B cell (primary cell): ENCODE results near the gene PTCD1. TPM values are rescaled to one million over a fixed set of nuclear protein-coding genes. Genes with fewer than 3 reads are reported as not detected.

Source experiments
- ATAC-seq: fragments of 200-7000 bp; cut with Tn5 transposase; one replicate; pipeline ENCODE4 v1.10.0; 2021; ENCODE audit warnings: low read depth, mild to moderate bottlenecking, moderate number of reproducible peaks, moderate library complexity
- CTCF ChIA-PET: fragments of 350-600 bp; sonication (Branson Sonifier 250); formaldehyde crosslinking; loops from one replicate; lab custom pipeline; 2021; ENCODE audit warnings: antibody characterized with exemption, inconsistent platforms; lab: Charles Lee
- POLR2A ChIA-PET: fragments of 350-600 bp; sonication (Branson Sonifier 250); formaldehyde crosslinking; loops from one replicate; lab custom pipeline; 2021; ENCODE audit warnings: antibody characterized with exemption; lab: Charles Lee
- DNase-seq: peaks from one replicate; pipeline ENCODE4 v3.0.0; 2013
- H2AFZ ChIP-seq: 2 replicates; pipeline ENCODE4 v1.6.1; 2012; ENCODE audit warnings: mild to moderate bottlenecking, low read depth, low read length; ENCODE audit not compliant: insufficient read depth, poor library complexity, severe bottlenecking
- H3K27ac ChIP-seq, 2 donors: 1 replicate in 1 of 2; 2 replicates in 1 of 2; pipeline ENCODE4 v1.5.1; 2012 to 2013; ENCODE audit warnings: low read length in 2 of 2, mild to moderate bottlenecking in 2 of 2, moderate library complexity in 1 of 2
- H3K27me3 ChIP-seq, 4 experiments: fragments of 200-600 bp in 1 of 4; sonication (generic) in 1 of 4; replicated peaks in 1 of 4; 1 replicate in 2 of 4; 2 replicates in 2 of 4; pipeline versions ENCODE4 v1.6.1 to v1.7.0; 2013 to 2016; ENCODE audit warnings: low read length in 3 of 4, mild to moderate bottlenecking in 2 of 4, mixed read lengths in 1 of 4, moderate library complexity in 1 of 4; ENCODE audit not compliant: insufficient read depth in 4 of 4, control insufficient read depth in 3 of 4; ENCODE audit errors: control extremely low read depth in 1 of 4
- H3K36me3 ChIP-seq, 2 experiments: replicated peaks in 1 of 2; 1 replicate in 1 of 2; 2 replicates in 1 of 2; pipeline versions ENCODE4 v1.6.1 to v1.7.1; 2013; ENCODE audit warnings: low read length in 1 of 2; ENCODE audit not compliant: insufficient read depth in 2 of 2, control insufficient read depth in 1 of 2; ENCODE audit errors: control extremely low read depth in 1 of 2, extremely low read depth in 1 of 2
- H3K4me1 ChIP-seq, 2 donors: fragments of 200-600 bp in 1 of 2; sonication (generic) in 1 of 2; 1 replicate in 1 of 2; 2 replicates in 1 of 2; pipeline versions ENCODE4 v1.5.1 to v1.6.1; 2013 to 2017; ENCODE audit warnings: low read length in 2 of 2; ENCODE audit not compliant: control insufficient read depth in 2 of 2, insufficient read depth in 2 of 2
- H3K4me2 ChIP-seq: replicated peaks from 2 replicates; pipeline ENCODE3; 2012; ENCODE audit warnings: mild to moderate bottlenecking, low read depth, low read length; ENCODE audit not compliant: poor library complexity, severe bottlenecking
- H3K4me3 ChIP-seq, 5 experiments: fragments of 200-600 bp in 1 of 5; sonication (generic) in 1 of 5; 1 replicate in 3 of 5; 2 replicates in 2 of 5; pipeline versions ENCODE4 v1.5.1 to v1.7.0; 2011 to 2016; ENCODE audit warnings: low read length in 4 of 5, mild to moderate bottlenecking in 4 of 5, low read depth in 2 of 5, control low read depth in 1 of 5, moderate library complexity in 1 of 5; ENCODE audit not compliant: insufficient read depth in 1 of 5; ENCODE audit errors: control extremely low read depth in 1 of 5, extremely low read depth in 1 of 5
- H3K79me2 ChIP-seq: fragments of 200-600 bp; sonication (generic); one replicate; pipeline ENCODE4 v1.6.0; 2016; ENCODE audit warnings: low read length; ENCODE audit not compliant: control insufficient read depth, insufficient read depth
- H3K9ac ChIP-seq: fragments of 200-600 bp; sonication (generic); 2 replicates; pipeline ENCODE4 v1.6.1; 2017; ENCODE audit warnings: mild to moderate bottlenecking, low read length, moderate library complexity
- H3K9me3 ChIP-seq, 3 donors: one replicate each; pipeline versions ENCODE4 v1.6.1 to v1.7.1; 2013; ENCODE audit warnings: low read length in 2 of 3; ENCODE audit not compliant: control insufficient read depth in 2 of 3, insufficient read depth in 1 of 3; ENCODE audit errors: control extremely low read depth in 1 of 3
- H4K20me1 ChIP-seq: 2 replicates; pipeline ENCODE4 v1.6.0; 2012; ENCODE audit warnings: mild to moderate bottlenecking, low read length; ENCODE audit not compliant: insufficient read depth, control insufficient read depth, poor library complexity, severe bottlenecking
- H3K27ac Mint-ChIP-seq: one replicate; pipeline ENCODE4 v1.8.0; 2021; ENCODE audit warnings: mixed read lengths
- H3K27me3 Mint-ChIP-seq: one replicate; pipeline ENCODE4 v1.8.0; 2021; ENCODE audit warnings: mixed read lengths
- H3K4me1 Mint-ChIP-seq: one replicate; pipeline ENCODE4 v1.8.0; 2021; ENCODE audit warnings: mixed read lengths
- H3K4me3 Mint-ChIP-seq: one replicate; pipeline ENCODE4 v1.8.0; 2021; ENCODE audit warnings: mixed read lengths
- H3K9me3 Mint-ChIP-seq: one replicate; pipeline ENCODE4 v1.8.0; 2022; ENCODE audit warnings: mixed read lengths; ENCODE audit not compliant: insufficient read depth
- CTCF ChIP-seq: fragments of 200-600 bp; IDR thresholded peaks from one replicate; pipeline ENCODE4 v1.8.0; 2022; ENCODE audit warnings: antibody characterized with exemption, mild to moderate bottlenecking
- EZH2 ChIP-seq: IDR thresholded peaks from 2 replicates; pipeline ENCODE4 v1.6.1; 2012; ENCODE audit warnings: borderline replicate concordance, low read depth, mild to moderate bottlenecking, moderate library complexity, low read length; ENCODE audit not compliant: insufficient read depth, poor library complexity, severe bottlenecking
- WGBS: methylation state at CpG from one replicate; pipeline ENCODE4 v1.1.5; 2013; ENCODE audit warnings: missing lambda C conversion rate; ENCODE audit not compliant: insufficient coverage; 5-methylcytosine and 5-hydroxymethylcytosine counted together
- intact Hi-C: fragments of 100-400 bp; cut with micrococcal nuclease; formaldehyde crosslinking; loops from one replicate; pipeline ENCODE4 v1.10.0; 2022
- polyA plus RNA-seq: library from polyadenylated mRNA; depleted of rRNA; stranded (reverse); fragments of >200 nt; gene quantifications from 2 replicates; pipeline ENCODE4 v1.2.3, GENCODE V29; 2012
- total RNA-seq, 2 donors: library from RNA; stranded (reverse); fragments of 120-200 nt in 1 of 2; gene quantifications; 1 replicate in 1 of 2; 2 replicates in 1 of 2; pipeline versions ENCODE4 v1.2.3 to v1.2.4, GENCODE V29; 2013 to 2022

PTCD1 gene
- total and polyA plus RNA-seq, 2 donors (not counting 1 experiment from before 2014, with no cell fraction given) = 9.7 to 14.8 TPM

GRCh38 chr7:99407872-99408378 is 30.7 kb downstream of the PTCD1 start:
- H3K9ac ChIP-seq = peak overlapping the region; percentile 94
- Mint-ChIP-seq H3K27ac (peak overlapping the region; percentile 100), H3K9me3 (no peaks in the 10 kb centered on the region), H3K27me3 (no peaks in the 10 kb centered on the region), H3K4me1 (peaks cover 50% of the 10 kb centered on the region), H3K4me3 (peak overlapping the region; percentile 91)
- intact Hi-C loops = loop anchor here (1.0 to 2.0 kb wide), 10 partner anchors 15 to 144 kb away; partner anchors contain the start of genes ARPC1A, ARPC1B, ATP5MF and CPSF4
- TF ChIP-seq CTCF (no peak), EZH2 (no peak)
- DNase-seq (peak; percentile 40), ATAC-seq (no peak)
- H2AFZ ChIP-seq = peak overlapping the region; percentile 84
- H3K4me3 ChIP-seq = peak overlapping the region; percentile 81 to 99 (median 95)
- POLR2A ChIA-PET = interaction anchor here (0.6 to 3.1 kb wide), 10 partner anchors 8 to 150 kb away, joined by 3 to 33 read pairs (median 8); partner anchors contain the start of genes ARPC1B, ATP5MF, ZKSCAN5 and ZNF394
- peaks cover 6 to 43% of the 10 kb centered on the region in 2 experiments for H3K36me3 ChIP-seq
- H3K4me2 ChIP-seq = peak overlapping the region; percentile 98
- H3K79me2 ChIP-seq = peaks cover 84% of the 10 kb centered on the region
- no peaks in the 10 kb centered on the region for H3K27me3 ChIP-seq
- 1% methylated on average over 28 of the region's 28 CpGs for WGBS
- peaks cover 25 to 35% of the 10 kb centered on the region in 2 donors for H3K4me1 ChIP-seq
- H3K27ac ChIP-seq = peak overlapping the region; percentile 89 to 96
- H3K9me3 ChIP-seq = no peaks in the 10 kb centered on the region
- CTCF ChIA-PET = interaction anchor here (0.8 to 3.2 kb wide), 7 partner anchors 15 to 92 kb away, joined by 3 to 24 read pairs (median 8); no protein-coding TSS in a partner anchor
- H4K20me1 ChIP-seq = peaks cover 71% of the 10 kb centered on the region

- peaks cover 78% of the 10 kb centered on the region for H3K79me2 ChIP-seq
- H3K27me3 ChIP-seq = no peaks in the 10 kb centered on the region
- no peak for DNase-seq
- H2AFZ ChIP-seq = no peak overlapping the region
- no peak for ATAC-seq
- peak overlapping the region; percentile 98 for H3K4me2 ChIP-seq
- H3K4me1 ChIP-seq = peaks cover 25 to 35% of the 10 kb centered on the region in 2 donors
- CTCF ChIA-PET = interaction anchor here (1.3 to 3.2 kb wide), 4 partner anchors 14 to 44 kb away, joined by 3 to 20 read pairs (median 11); no protein-coding TSS in a partner anchor
- peaks cover 6 to 41% of the 10 kb centered on the region in 2 experiments for H3K36me3 ChIP-seq
- H3K4me3 Mint-ChIP-seq = peak overlapping the region; percentile 91
- peak overlapping the region; percentile 14 for H3K9ac ChIP-seq
- peak overlapping the region; percentile 41 for H3K27ac Mint-ChIP-seq
- H3K27ac ChIP-seq = peak overlapping the region in 1 of 2 donors; percentile 96
- H3K4me3 ChIP-seq = no peak overlapping the region
- no CpG with 5 or more reads among the region's 1 CpG for WGBS
- no peaks in the 10 kb centered on the region for H3K9me3 ChIP-seq
- no peaks in the 10 kb centered on the region for H3K9me3 Mint-ChIP-seq
- intact Hi-C loops = no loop called here
- H4K20me1 ChIP-seq = peaks cover 67% of the 10 kb centered on the region
- no peaks in the 10 kb centered on the region for H3K27me3 Mint-ChIP-seq
- TF ChIP-seq CTCF (no peak), EZH2 (no peak)
- POLR2A ChIA-PET = interaction anchor here (2.8 to 3.1 kb wide), 2 partner anchors 33 to 93 kb away, joined by 8 to 33 read pairs; partner anchors contain the start of genes ARPC1B and ZNF394
- peaks cover 50% of the 10 kb centered on the region for H3K4me1 Mint-ChIP-seq
These were observed 32.0 kb downstream of the PTCD1 start for GRCh38 chr7:99406557-99406956.
